ENCODE data around the gene RPS6KC1.
"Not testable (repeated sequence)": the region's sequence is repeated elsewhere in the genome, so short reads cannot be mapped to it uniquely, and the experiment has no call there.

RPS6KC1 gene

GRCh38 chr1:213154056-213154685 lies 103.1 kb downstream of the RPS6KC1 start:
- H3K4me3 ChIP-seq (ENCODE audit: low read depth, low read length) = no peak overlapping the region
- no peak for TF ChIP-seq CTCF (IDR thresholded peaks at IDR 0.05; ENCODE audit: borderline replicate concordance, insufficient read depth, low read depth, low read length)

GRCh38 chr1:213159376-213159775 lies 108.3 kb downstream of the RPS6KC1 start:
- no peak for TF ChIP-seq CTCF (IDR thresholded peaks at IDR 0.05; ENCODE audit: borderline replicate concordance, insufficient read depth, low read depth, low read length)
- no peak overlapping the region for H3K4me3 ChIP-seq (ENCODE audit: low read depth, low read length)

- not testable (repeated sequence) for H3K4me3 ChIP-seq (ENCODE audit: low read depth, low read length)
Measured at GRCh38 chr1:213160442-213160841, 109.4 kb downstream of the RPS6KC1 start.

GRCh38 chr1:213162338-213162737 lies 111.3 kb downstream of the RPS6KC1 start:
- no peak overlapping the region for H3K4me3 ChIP-seq (ENCODE audit: low read depth, low read length)
- no peak for TF ChIP-seq CTCF (IDR thresholded peaks at IDR 0.05; ENCODE audit: borderline replicate concordance, insufficient read depth, low read depth, low read length)

GRCh38 chr1:213162862-213163261 lies 111.8 kb downstream of the RPS6KC1 start:
- no peak for TF ChIP-seq CTCF (IDR thresholded peaks at IDR 0.05; ENCODE audit: borderline replicate concordance, insufficient read depth, low read depth, low read length)
- H3K4me3 ChIP-seq (ENCODE audit: low read depth, low read length) = no peak overlapping the region

GRCh38 chr1:213163278-213163711 lies 112.3 kb downstream of the RPS6KC1 start:
- no peak for TF ChIP-seq CTCF (IDR thresholded peaks at IDR 0.05; ENCODE audit: borderline replicate concordance, insufficient read depth, low read depth, low read length)
- H3K4me3 ChIP-seq (ENCODE audit: low read depth, low read length) = no peak overlapping the region

GRCh38 chr1:213164561-213164960 lies 113.5 kb downstream of the RPS6KC1 start:
- no peak overlapping the region for H3K4me3 ChIP-seq (ENCODE audit: low read depth, low read length)
- no peak for TF ChIP-seq CTCF (IDR thresholded peaks at IDR 0.05; ENCODE audit: borderline replicate concordance, insufficient read depth, low read depth, low read length)

Measured in GM12875 (cell line).